Lung (tissue), 12 donors: ENCODE results near the gene DDA1. TPM values are rescaled to one million over a fixed set of nuclear protein-coding genes. Genes with fewer than 3 reads are reported as not detected.
"Not testable (repeated sequence)": the region's sequence is repeated elsewhere in the genome, so short reads cannot be mapped to it uniquely, and the experiment has no call there.

Experiments
- ATAC-seq: fragments of 200-7000 bp; cut with Tn5 transposase; one replicate; pipeline ENCODE4 v1.9.1; 2020; ENCODE audit warnings: moderate number of reproducible peaks; ENCODE audit not compliant: insufficient read depth, low FRiP score
- DNase-seq, 3 donors: peaks; one replicate each; pipeline ENCODE4 v3.0.0-alpha.2; 2013 to 2017
- H3K27ac ChIP-seq, 2 donors: one replicate each; pipeline ENCODE4 v1.5.1; 2013; ENCODE audit warnings: mild to moderate bottlenecking in 2 of 2, moderate library complexity in 2 of 2, control low read depth in 1 of 2, inconsistent platforms in 1 of 2, low read depth in 1 of 2, low read length in 1 of 2
- H3K27me3 ChIP-seq, 3 donors: one replicate each; pipeline ENCODE4 v1.5.1; 2013; ENCODE audit warnings: low read length in 2 of 3; ENCODE audit not compliant: control insufficient read depth in 3 of 3, insufficient read depth in 3 of 3
- H3K36me3 ChIP-seq, 4 donors: one replicate each; pipeline ENCODE4 v1.5.1; 2013; ENCODE audit warnings: low read length in 4 of 4, mild to moderate bottlenecking in 1 of 4, moderate library complexity in 1 of 4; ENCODE audit not compliant: control insufficient read depth in 4 of 4, insufficient read depth in 4 of 4
- H3K4me1 ChIP-seq, 5 donors: one replicate each; pipeline ENCODE4 v1.5.1; 2013; ENCODE audit warnings: low read length in 5 of 5, mild to moderate bottlenecking in 2 of 5, moderate library complexity in 1 of 5; ENCODE audit not compliant: control insufficient read depth in 5 of 5, insufficient read depth in 5 of 5
- H3K4me3 ChIP-seq: one replicate; pipeline ENCODE4 v1.5.1; 2013; ENCODE audit warnings: mild to moderate bottlenecking, control low read depth, moderate library complexity
- H3K9ac ChIP-seq, 2 donors: one replicate each; pipeline ENCODE4 v1.5.1; 2013; ENCODE audit warnings: low read length in 2 of 2, control low read depth in 1 of 2; ENCODE audit not compliant: insufficient read depth in 1 of 2
- H3K9me3 ChIP-seq, 4 donors: one replicate each; pipeline ENCODE4 v1.5.1; 2013; ENCODE audit warnings: low read length in 3 of 4, mild to moderate bottlenecking in 1 of 4, moderate library complexity in 1 of 4; ENCODE audit not compliant: control insufficient read depth in 4 of 4, insufficient read depth in 3 of 4
- WGBS, 2 donors: extraction: QIAGEN DNeasy Blood & Tissue Kit; methylation state at CpG; one replicate each; pipeline ENCODE4 v1.1.7; 2013; 5-methylcytosine and 5-hydroxymethylcytosine counted together
- polyA plus RNA-seq, 2 donors: library from polyadenylated mRNA; stranded (reverse); fragments of 200-250 nt; gene quantifications; one replicate each; pipeline ENCODE4 v1.2.1, GENCODE V29; 2013
- total RNA-seq, 2 donors: library from RNA; depleted of rRNA in 1 of 2; stranded (reverse); fragments of >200 nt in 1 of 2; gene quantifications; one replicate each; pipeline ENCODE4 v1.2.1, GENCODE V29; 2014 to 2021
- TF ChIP-seq, protein P1 (sequence below): IDR thresholded peaks from 2 replicates; pipeline ENCODE4 v1.5.1; 2012; ENCODE audit warnings: mild to moderate bottlenecking; ENCODE audit errors: control extremely low read depth, extremely low read depth
- donor health status: control.
- donor health status: control.
- donor health status: Bipolar disorder and iron deficiency.
- donor health status: healthy.
- donor health status: DM: yes; HTN: yes; CAD: no.

Gene DDA1
- total and polyA plus RNA-seq, 4 donors = 16.1 to 66.5 (median 50.5) TPM

DNA sequence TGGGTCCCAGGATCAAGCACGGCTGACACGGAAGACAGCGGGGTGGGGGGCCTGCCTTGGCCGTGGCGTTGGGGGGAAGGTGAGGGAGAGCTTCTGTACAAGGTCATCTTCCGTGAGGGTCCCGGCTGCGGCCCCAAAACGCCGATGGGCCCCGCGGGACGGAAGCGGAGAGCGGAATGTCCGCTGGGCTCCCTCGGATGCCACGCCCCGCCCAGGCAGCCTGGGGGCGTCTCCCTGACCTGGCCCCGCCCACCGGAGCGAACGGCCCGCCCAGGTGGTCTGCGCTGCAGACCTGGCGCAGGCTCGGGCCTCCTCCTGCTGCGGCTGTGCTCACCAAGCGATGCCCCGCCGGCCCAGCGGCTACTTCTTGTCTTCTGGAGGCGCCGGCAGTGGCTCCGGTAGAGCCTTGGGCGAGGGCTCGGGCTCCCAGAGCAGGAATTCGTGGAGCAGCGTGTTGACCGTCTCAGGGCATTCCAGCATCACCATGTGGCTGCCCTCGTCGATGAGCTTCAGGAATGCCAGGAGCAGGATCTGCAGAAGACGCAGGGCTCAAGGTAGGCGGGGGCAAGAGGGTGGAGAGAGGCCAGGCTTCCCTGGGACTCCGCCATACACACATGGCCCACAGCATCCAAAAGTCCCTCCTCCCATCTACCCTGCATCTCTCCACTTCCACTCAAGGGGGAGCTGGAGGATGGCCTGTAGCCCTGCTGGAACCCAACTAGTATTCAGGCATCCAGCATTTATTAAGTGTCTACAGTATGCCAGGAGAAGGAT, 16.9 kb upstream of the DDA1 start:
- peak overlapping the region; percentile 2 for H3K4me3 ChIP-seq
- WGBS, 2 donors = 4 to 5% methylated on average over 35 to 46 of the region's 46 CpGs
- peaks cover 0 to 4% (median 0%) of the 10 kb centered on the region in 4 donors for H3K36me3 ChIP-seq
- H3K9ac ChIP-seq = no peak overlapping the region
- H3K27ac ChIP-seq = peak overlapping the region in 1 of 2 donors; percentile 62
- no peaks in the 10 kb centered on the region for H3K27me3 ChIP-seq
- DNase-seq (peak; percentile 84 to 85 (median 84)), ATAC-seq (peak; percentile 82)
- TF ChIP-seq, protein P1, sequence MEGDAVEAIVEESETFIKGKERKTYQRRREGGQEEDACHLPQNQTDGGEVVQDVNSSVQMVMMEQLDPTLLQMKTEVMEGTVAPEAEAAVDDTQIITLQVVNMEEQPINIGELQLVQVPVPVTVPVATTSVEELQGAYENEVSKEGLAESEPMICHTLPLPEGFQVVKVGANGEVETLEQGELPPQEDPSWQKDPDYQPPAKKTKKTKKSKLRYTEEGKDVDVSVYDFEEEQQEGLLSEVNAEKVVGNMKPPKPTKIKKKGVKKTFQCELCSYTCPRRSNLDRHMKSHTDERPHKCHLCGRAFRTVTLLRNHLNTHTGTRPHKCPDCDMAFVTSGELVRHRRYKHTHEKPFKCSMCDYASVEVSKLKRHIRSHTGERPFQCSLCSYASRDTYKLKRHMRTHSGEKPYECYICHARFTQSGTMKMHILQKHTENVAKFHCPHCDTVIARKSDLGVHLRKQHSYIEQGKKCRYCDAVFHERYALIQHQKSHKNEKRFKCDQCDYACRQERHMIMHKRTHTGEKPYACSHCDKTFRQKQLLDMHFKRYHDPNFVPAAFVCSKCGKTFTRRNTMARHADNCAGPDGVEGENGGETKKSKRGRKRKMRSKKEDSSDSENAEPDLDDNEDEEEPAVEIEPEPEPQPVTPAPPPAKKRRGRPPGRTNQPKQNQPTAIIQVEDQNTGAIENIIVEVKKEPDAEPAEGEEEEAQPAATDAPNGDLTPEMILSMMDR = peak; percentile 79
- H3K9me3 ChIP-seq = no peaks in the 10 kb centered on the region
- H3K4me1 ChIP-seq = peaks cover 0 to 6% (median 0%) of the 10 kb centered on the region in 5 donors

DNA sequence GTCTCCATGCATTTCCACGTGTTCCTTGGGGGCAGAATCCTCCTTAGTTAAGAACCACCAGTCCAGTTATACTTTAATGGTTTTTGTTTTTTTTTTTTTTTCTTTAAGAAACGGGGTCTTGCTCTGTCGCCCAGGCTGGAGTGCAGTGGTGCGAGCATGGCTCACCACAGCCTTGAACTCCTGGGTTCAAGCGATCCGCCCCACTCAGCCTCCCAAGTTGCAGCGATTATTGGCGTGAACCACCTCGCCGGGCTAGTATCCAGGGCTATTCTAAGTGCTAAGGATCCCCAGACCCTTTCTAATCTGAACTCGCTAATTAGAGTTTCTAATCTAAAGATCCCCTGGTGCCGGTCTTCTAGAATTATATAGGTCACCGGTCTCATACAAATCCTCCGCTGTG, 15.8 kb upstream of the DDA1 start:
- no peak overlapping the region for H3K27ac ChIP-seq
- no peak for ATAC-seq
- 93 to 95% methylated on average over 14 of the region's 14 CpGs for WGBS, 2 donors

DNA sequence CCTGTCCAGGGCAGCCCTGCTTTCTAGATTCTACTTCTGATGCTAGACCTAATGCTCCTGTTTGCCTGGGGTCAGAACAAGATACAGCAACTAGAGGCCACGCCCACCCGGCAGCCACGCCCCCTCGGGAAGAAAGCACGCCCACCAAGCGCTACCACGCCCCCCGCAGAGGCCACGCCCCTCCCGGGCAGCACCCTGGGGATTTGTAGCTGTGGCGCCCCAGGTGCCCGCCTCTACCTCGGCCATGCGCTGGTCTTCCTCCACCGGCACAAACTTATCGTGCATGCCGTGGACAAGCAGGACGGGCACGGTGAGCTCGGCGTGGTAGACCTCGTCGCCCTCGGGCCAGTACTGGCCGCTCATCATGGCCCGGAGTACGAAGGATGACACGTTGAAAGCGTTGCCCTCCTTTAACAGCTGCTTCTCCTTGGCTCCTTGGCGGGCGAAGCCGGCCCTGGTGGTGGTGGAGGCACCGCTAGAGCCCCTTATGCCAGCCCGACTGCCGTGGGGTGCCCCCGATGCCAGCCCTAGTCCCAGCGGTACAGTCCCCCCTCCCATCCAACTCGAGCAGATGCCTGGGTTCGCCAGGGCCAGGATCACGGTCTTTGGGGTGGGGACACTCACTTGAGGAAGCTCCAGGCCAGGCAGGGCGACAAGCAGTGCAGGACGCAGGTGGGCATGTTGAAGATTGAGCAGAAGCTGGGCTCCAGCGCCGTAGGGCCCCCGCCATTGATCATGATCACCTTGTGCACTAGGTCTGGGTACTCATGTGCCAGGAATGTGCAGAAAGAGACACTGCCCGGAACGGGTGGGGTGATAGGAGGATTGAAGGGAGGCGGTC, 15.1 kb upstream of the DDA1 start:
- TF ChIP-seq, protein P1 = no peak
- ATAC-seq = no peak
- Histone ChIP-seq H3K4me1 (peaks cover 0 to 6% (median 0%) of the 10 kb centered on the region in 5 donors), H3K4me3 (no peak overlapping the region), H3K36me3 (peaks cover 0 to 10% (median 2%) of the 10 kb centered on the region in 4 donors), H3K9ac (no peak overlapping the region), H3K27me3 (no peaks in the 10 kb centered on the region), H3K27ac (no peak overlapping the region), H3K9me3 (peaks cover 0 to 3% (median 0%) of the 10 kb centered on the region in 4 donors)
- no peak for DNase-seq
- WGBS, 2 donors = 85 to 86% methylated on average over 45 to 48 of the region's 48 CpGs

More for the DNA sequence above, 15.8 kb upstream of the DDA1 start:
- Histone ChIP-seq H3K27me3 (no peaks in the 10 kb centered on the region), H3K9ac (no peak overlapping the region), H3K36me3 (peaks cover 0 to 8% (median 2%) of the 10 kb centered on the region in 4 donors), H3K4me3 (no peak overlapping the region), H3K4me1 (peaks cover 0 to 6% (median 0%) of the 10 kb centered on the region in 5 donors), H3K9me3 (peaks cover 0 to 3% (median 0%) of the 10 kb centered on the region in 4 donors)
- DNase-seq = no peak
- TF ChIP-seq, protein P1 = no peak

DNA sequence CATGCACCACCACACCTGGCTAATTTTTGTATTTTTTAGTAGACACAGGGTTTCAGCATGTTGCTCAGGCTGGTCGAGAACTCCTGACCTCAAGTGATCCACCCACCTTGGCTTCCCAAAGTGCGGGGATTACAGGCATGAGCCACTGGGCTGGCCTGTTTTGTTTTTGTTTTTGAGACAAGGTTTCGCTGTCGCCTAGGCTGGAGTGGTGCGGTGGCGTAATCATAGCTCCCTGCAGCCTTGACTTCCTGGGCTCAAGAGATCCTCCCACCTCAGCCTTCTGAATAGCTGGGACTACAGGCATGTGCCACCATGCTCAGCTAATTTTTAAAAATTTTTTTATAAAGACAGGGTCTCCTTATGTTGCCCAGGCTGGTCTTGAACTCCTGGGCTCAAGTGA, 13.8 kb upstream of the DDA1 start:
- H3K27ac ChIP-seq, H3K4me1 ChIP-seq, H3K4me3 ChIP-seq, H3K9ac ChIP-seq, ATAC-seq, H3K27me3 ChIP-seq, H3K36me3 ChIP-seq, DNase-seq, H3K9me3 ChIP-seq: not testable (repeated sequence)
- 85 to 88% methylated on average over 6 of the region's 6 CpGs for WGBS, 2 donors
